Keratinocyte (primary cell): Measurements from ENCODE around the gene EEF2K.

Experiments used
- CTCF ChIP-seq, 3 experiments: IDR thresholded peaks in 1 of 3; conservative IDR thresholded peaks in 1 of 3; optimal IDR thresholded peaks in 1 of 3; 2 replicates in 2 of 3; 3 replicates in 1 of 3; pipeline versions ENCODE3 to v1.5.1; 2011; ENCODE audit warnings: low read length in 3 of 3, mild to moderate bottlenecking in 3 of 3, moderate library complexity in 2 of 3, control low read depth in 1 of 3, inconsistent platforms in 1 of 3; ENCODE audit not compliant: insufficient read depth in 2 of 3; ENCODE audit errors: extremely low read depth in 1 of 3
- EZH2 ChIP-seq: IDR thresholded peaks from one replicate; pipeline ENCODE4 v1.6.1; 2012; ENCODE audit warnings: inconsistent platforms, mild to moderate bottlenecking, low read length, moderate library complexity

GRCh38 chr16:22232277-22233036, 26.4 kb downstream of the EEF2K start:
- TF ChIP-seq CTCF (optimal IDR thresholded peaks at IDR 0.05 in 1 of 3, IDR thresholded peaks at IDR 0.05 in 1 of 3, conservative IDR thresholded peaks at IDR 0.05 in 1 of 3; ENCODE audit: extremely low read depth in 1 of 3, insufficient read depth in 2 of 3, low read length in 3 of 3), result no peak
- TF ChIP-seq EZH2, result no peak
